Spleen (tissue), 11 donors: ENCODE data around the gene ZNF607. TPM values are rescaled to one million over a fixed set of nuclear protein-coding genes. Genes with fewer than 3 reads are reported as not detected.
A peak's percentile ranks its signal among the peaks of the same experiment; 100 is the strongest.

Experiments used
- DNase-seq: peaks from one replicate; pipeline ENCODE4 v3.0.0-alpha.2; 2020
- H3K27ac ChIP-seq, 8 donors: fragments of 200-600 bp; sonication (generic) in 7 of 8; 1 replicate in 4 of 8; 2 replicates in 4 of 8; pipeline versions ENCODE4 v1.5.0 to v1.8.0; 2016 to 2021; ENCODE audit warnings: inconsistent platforms in 4 of 8, mild to moderate bottlenecking in 4 of 8, moderate library complexity in 1 of 8
- H3K27me3 ChIP-seq, 7 donors: fragments of 200-600 bp; sonication (generic) in 6 of 7; replicated peaks in 1 of 7; 1 replicate in 4 of 7; 2 replicates in 3 of 7; pipeline versions ENCODE4 v1.5.0 to v1.8.0; 2016 to 2021; ENCODE audit warnings: inconsistent platforms in 3 of 7, mild to moderate bottlenecking in 1 of 7
- H3K36me3 ChIP-seq, 6 donors: fragments of 200-600 bp; sonication (generic) in 5 of 6; 1 replicate in 4 of 6; 2 replicates in 2 of 6; pipeline versions ENCODE4 v1.5.0 to v1.8.0; 2016 to 2021; ENCODE audit warnings: inconsistent platforms in 2 of 6
- H3K4me1 ChIP-seq, 6 donors: fragments of 200-600 bp; sonication (generic) in 5 of 6; 1 replicate in 3 of 6; 2 replicates in 3 of 6; pipeline versions ENCODE4 v1.5.0 to v1.8.0; 2016 to 2021; ENCODE audit warnings: inconsistent platforms in 3 of 6
- H3K4me3 ChIP-seq, 8 donors: fragments of 200-600 bp; sonication (generic) in 7 of 8; 1 replicate in 4 of 8; 2 replicates in 4 of 8; pipeline versions ENCODE4 v1.5.0 to v1.8.0; 2016 to 2021; ENCODE audit warnings: inconsistent platforms in 4 of 8, mild to moderate bottlenecking in 4 of 8, moderate library complexity in 2 of 8
- H3K9me3 ChIP-seq, 8 donors: fragments of 200-600 bp; sonication (generic) in 7 of 8; 1 replicate in 4 of 8; 2 replicates in 4 of 8; pipeline versions ENCODE4 v1.5.0 to v1.8.0; 2016 to 2021; ENCODE audit warnings: inconsistent platforms in 4 of 8
- POLR2A ChIP-seq, 3 donors: fragments of 450-650 bp; IDR thresholded peaks; one replicate each; pipeline ENCODE4 v1.5.1; 2017; ENCODE audit warnings: antibody characterized with exemption in 3 of 3, mild to moderate bottlenecking in 1 of 3
- POLR2AphosphoS5 ChIP-seq, 3 donors: sonication (generic); formaldehyde crosslinking; IDR thresholded peaks; one replicate each; pipeline ENCODE4 v1.5.1; 2017; ENCODE audit warnings: antibody characterized with exemption in 3 of 3
- WGBS, 5 donors: extraction: QIAGEN DNeasy Blood & Tissue Kit in 3 of 5; methylation state at CpG; one replicate each; pipeline versions ENCODE4 v1.1.5 to v1.1.7; 2013 to 2018; 5-methylcytosine and 5-hydroxymethylcytosine counted together
- intact Hi-C: fragments of 100-400 bp; cut with DNase I; formaldehyde crosslinking; loops from one replicate; pipeline ENCODE4 v1.15.0; 2023; ENCODE audit warnings: low total_unique reads
- polyA plus RNA-seq, 3 donors: library from polyadenylated mRNA; stranded (reverse); fragments of 200-250 nt; gene quantifications; one replicate each; pipeline ENCODE4 v1.2.1, GENCODE V29; 2013
- total RNA-seq, 7 donors: library from RNA; depleted of rRNA in 3 of 7; stranded (reverse); fragments of >200 nt in 3 of 7; fragmentation: NEBNext Ultra II Directional in 4 of 7; extraction: Animal tissue kit (Norgen Biotek cat#: 25700) in 4 of 7; gene quantifications; one replicate each; pipeline versions ENCODE4 v1.1.0 to v1.2.1, GENCODE V29; 2016 to 2021
- TF ChIP-seq, protein P1 (sequence below), 11 experiments: fragments of 200-600 bp in 7 of 11; fragments of 450-650 bp in 4 of 11; sonication (generic) in 4 of 11; IDR thresholded peaks in 8 of 11; conservative IDR thresholded peaks in 3 of 11; 1 replicate in 7 of 11; 2 replicates in 4 of 11; pipeline versions ENCODE4 v1.4.0 to v1.8.0; 2016 to 2021; ENCODE audit warnings: antibody characterized with exemption in 11 of 11, inconsistent platforms in 4 of 11, mild to moderate bottlenecking in 1 of 11
- donor health status: healthy with polysubstance abuse.
- donor health status: DM: no; HTN: no; CAD: no; lungs with moderate emphysema.
- donor health status: DM: no; HTN: no; CAD: no.
- donor health status: Bipolar disorder and iron deficiency.
- donor health status: healthy.
- donor health status: DM: no; HTN: no; CAD: no.
- donor health status: DM: yes; HTN: yes; CAD: no.

Gene ZNF607
- total and polyA plus RNA-seq, 10 donors = 2.7 to 10.3 (median 5.9) TPM

DNA sequence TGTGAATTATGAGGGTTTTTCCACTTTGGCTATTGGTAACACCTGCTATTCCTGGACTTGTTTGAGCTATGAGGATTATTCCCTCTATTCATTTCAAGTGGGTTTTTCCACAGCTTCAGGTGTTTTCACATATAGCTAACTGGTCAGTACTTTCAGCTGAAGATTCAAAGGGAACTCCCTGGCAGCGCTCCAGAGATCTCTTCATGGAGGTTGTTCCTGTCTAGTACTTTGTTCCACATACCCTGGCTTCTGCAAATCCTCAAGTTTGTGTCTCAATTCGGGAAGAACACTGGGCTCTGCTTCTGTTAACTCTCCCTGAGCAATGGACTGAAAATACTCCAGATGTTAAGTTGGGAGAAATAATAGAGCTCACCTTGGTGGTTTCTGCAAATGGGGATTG lies 5.6 kb upstream of the ZNF607 start:
- intact Hi-C loops = no loop called here
- TF ChIP-seq POLR2AphosphoS5 (IDR thresholded peaks at IDR 0.05) (no peak), POLR2A (IDR thresholded peaks at IDR 0.05) (no peak)
- TF ChIP-seq, protein P1, sequence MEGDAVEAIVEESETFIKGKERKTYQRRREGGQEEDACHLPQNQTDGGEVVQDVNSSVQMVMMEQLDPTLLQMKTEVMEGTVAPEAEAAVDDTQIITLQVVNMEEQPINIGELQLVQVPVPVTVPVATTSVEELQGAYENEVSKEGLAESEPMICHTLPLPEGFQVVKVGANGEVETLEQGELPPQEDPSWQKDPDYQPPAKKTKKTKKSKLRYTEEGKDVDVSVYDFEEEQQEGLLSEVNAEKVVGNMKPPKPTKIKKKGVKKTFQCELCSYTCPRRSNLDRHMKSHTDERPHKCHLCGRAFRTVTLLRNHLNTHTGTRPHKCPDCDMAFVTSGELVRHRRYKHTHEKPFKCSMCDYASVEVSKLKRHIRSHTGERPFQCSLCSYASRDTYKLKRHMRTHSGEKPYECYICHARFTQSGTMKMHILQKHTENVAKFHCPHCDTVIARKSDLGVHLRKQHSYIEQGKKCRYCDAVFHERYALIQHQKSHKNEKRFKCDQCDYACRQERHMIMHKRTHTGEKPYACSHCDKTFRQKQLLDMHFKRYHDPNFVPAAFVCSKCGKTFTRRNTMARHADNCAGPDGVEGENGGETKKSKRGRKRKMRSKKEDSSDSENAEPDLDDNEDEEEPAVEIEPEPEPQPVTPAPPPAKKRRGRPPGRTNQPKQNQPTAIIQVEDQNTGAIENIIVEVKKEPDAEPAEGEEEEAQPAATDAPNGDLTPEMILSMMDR (IDR thresholded peaks at IDR 0.05 in 8 of 11, conservative IDR thresholded peaks at IDR 0.05 in 3 of 11) = no peak
- Histone ChIP-seq H3K4me1 (no peaks in the 10 kb centered on the region), H3K27ac (no peak overlapping the region), H3K4me3 (no peak overlapping the region), H3K36me3 (peaks cover 0 to 9% (median 0%) of the 10 kb centered on the region in 6 donors), H3K27me3 (no peaks in the 10 kb centered on the region), H3K9me3 (peaks cover 0 to 61% (median 29%) of the 10 kb centered on the region in 8 donors)
- DNase-seq = no peak
- WGBS, 5 donors = 87 to 94% (median 91%) methylated on average over 2 of the region's 2 CpGs

DNA sequence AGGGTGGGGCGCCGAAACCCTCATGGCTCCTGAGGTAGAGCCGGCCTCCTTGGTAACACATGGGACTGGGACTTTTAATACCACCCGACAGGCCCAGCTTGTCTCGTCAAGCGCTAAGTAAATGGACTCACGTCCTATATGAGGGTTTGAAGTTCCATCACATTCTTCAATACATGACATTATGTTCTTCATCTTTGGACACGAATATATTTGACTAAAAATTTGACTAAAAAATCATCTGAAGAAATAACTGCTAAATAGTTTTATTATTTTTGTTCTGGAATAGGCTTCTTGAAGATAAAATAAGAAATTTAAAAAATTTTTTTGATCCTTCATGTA lies 335 bp upstream of the ZNF607 start:
- intact Hi-C loops = no loop called here
- Histone ChIP-seq H3K27me3 (no peaks in the 10 kb centered on the region), H3K4me3 (peak overlapping the region; percentile 72 to 97 (median 90)), H3K36me3 (peaks cover 0 to 5% (median 0%) of the 10 kb centered on the region in 6 donors), H3K27ac (peak overlapping the region; percentile 69 to 86 (median 84)), H3K4me1 (peaks cover 4 to 20% (median 13%) of the 10 kb centered on the region in 6 donors), H3K9me3 (peaks cover 0 to 11% (median 3%) of the 10 kb centered on the region in 8 donors)
- 5 to 7% (median 7%) methylated on average over 6 to 8 of the region's 8 CpGs for WGBS, 5 donors
- TF ChIP-seq, protein P1 (IDR thresholded peaks at IDR 0.05 in 8 of 11, conservative IDR thresholded peaks at IDR 0.05 in 3 of 11) = peak in 1 of 11 experiments; percentile 1
- TF ChIP-seq POLR2AphosphoS5 (IDR thresholded peaks at IDR 0.05) (no peak), POLR2A (IDR thresholded peaks at IDR 0.05) (no peak)
- no peak for DNase-seq

GRCh38 chr19:37718304-37718703 lies 1.3 kb downstream of the ZNF607 start:
- Histone ChIP-seq H3K36me3 (peaks cover 0 to 16% (median 0%) of the 10 kb centered on the region in 6 donors), H3K4me3 (peak overlapping the region in 6 of 8 donors; percentile 72 to 97 (median 87)), H3K27ac (peak overlapping the region in 3 of 8 donors; percentile 72 to 86 (median 86)), H3K9me3 (peaks cover 0 to 10% (median 0%) of the 10 kb centered on the region in 8 donors), H3K4me1 (peaks cover 4 to 20% (median 13%) of the 10 kb centered on the region in 6 donors), H3K27me3 (no peaks in the 10 kb centered on the region)
- 64 to 78% (median 70%) methylated on average over 10 of the region's 10 CpGs for WGBS, 5 donors
- intact Hi-C loops = no loop called here
- no peak for DNase-seq
- TF ChIP-seq POLR2A (IDR thresholded peaks at IDR 0.05) (no peak), POLR2AphosphoS5 (IDR thresholded peaks at IDR 0.05) (no peak)
- TF ChIP-seq, protein P1 (IDR thresholded peaks at IDR 0.05 in 8 of 11, conservative IDR thresholded peaks at IDR 0.05 in 3 of 11) = no peak

GRCh38 chr19:37716140-37716539 lies 3.4 kb downstream of the ZNF607 start:
- H3K27me3 ChIP-seq = no peaks in the 10 kb centered on the region
- no peak for DNase-seq
- H3K27ac ChIP-seq = no peak overlapping the region
- whole genome bisulfite sequencing, 5 donors = 95 to 100% (median 98%) methylated on average over 2 of the region's 2 CpGs
- H3K4me1 ChIP-seq = peaks cover 4 to 20% (median 13%) of the 10 kb centered on the region in 6 donors
- no peak overlapping the region for H3K4me3 ChIP-seq
- TF ChIP-seq, protein P1 (IDR thresholded peaks at IDR 0.05 in 8 of 11, conservative IDR thresholded peaks at IDR 0.05 in 3 of 11) = no peak
- TF ChIP-seq POLR2AphosphoS5 (IDR thresholded peaks at IDR 0.05) (no peak), POLR2A (IDR thresholded peaks at IDR 0.05) (no peak)
- intact Hi-C loops = no loop called here
- H3K9me3 ChIP-seq = peaks cover 0 to 30% (median 13%) of the 10 kb centered on the region in 8 donors
- H3K36me3 ChIP-seq = peaks cover 0 to 32% (median 3%) of the 10 kb centered on the region in 6 donors
